GM10248 (cell line): ENCODE data around the gene UQCC5.

Source experiments
- CTCF ChIA-PET: fragments of 300-600 bp; sonication (Branson Sonifier 250); formaldehyde crosslinking; extraction: SDS; loops from one replicate; lab custom pipeline; 2021; ENCODE audit warnings: antibody characterized with exemption; lab: Yijun Ruan, JAX
- POLR2A ChIA-PET: fragments of 350-650 bp; sonication (Branson Sonifier 250); formaldehyde crosslinking; extraction: SDS; loops from one replicate; lab custom pipeline; 2020; ENCODE audit warnings: antibody characterized with exemption; lab: Yijun Ruan, JAX
- DNase-seq: peaks from one replicate; pipeline ENCODE4 v3.0.0; 2012; ENCODE audit errors: extremely low spot score
- TF ChIP-seq, protein P1 (sequence below): IDR thresholded peaks from 2 replicates; pipeline ENCODE4 v1.5.1; 2012; ENCODE audit warnings: mild to moderate bottlenecking, low read depth; ENCODE audit errors: extremely low read depth, missing control alignments, control extremely low read depth

The UQCC5 gene

DNA sequence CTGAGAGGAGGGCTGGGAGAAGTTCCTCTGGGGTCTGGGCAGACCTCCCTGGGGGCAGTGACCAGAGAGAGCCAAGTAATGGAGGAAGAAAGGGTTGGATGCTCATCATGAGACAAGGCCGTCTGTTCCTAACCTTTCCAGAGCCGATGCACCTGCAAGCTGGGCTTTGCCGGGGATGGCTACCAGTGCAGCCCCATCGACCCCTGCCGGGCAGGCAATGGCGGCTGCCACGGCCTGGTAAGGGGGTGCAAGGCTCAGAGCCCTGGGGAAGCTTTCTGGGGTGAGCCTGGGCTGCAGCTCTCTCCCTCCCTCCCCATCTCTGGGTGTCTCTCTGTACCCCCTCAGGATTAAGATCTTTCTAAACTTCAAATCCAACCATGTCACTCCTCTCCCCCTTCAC lies 24.9 kb upstream of the UQCC5 start:
- DNase-seq: no peak
- ChIA-PET POLR2A (no interaction called here), CTCF (interaction anchor here (1.6 kb wide), 1 partner anchor 10 kb away, joined by 3 read pairs; no protein-coding TSS in a partner anchor)
- TF ChIP-seq, protein P1, sequence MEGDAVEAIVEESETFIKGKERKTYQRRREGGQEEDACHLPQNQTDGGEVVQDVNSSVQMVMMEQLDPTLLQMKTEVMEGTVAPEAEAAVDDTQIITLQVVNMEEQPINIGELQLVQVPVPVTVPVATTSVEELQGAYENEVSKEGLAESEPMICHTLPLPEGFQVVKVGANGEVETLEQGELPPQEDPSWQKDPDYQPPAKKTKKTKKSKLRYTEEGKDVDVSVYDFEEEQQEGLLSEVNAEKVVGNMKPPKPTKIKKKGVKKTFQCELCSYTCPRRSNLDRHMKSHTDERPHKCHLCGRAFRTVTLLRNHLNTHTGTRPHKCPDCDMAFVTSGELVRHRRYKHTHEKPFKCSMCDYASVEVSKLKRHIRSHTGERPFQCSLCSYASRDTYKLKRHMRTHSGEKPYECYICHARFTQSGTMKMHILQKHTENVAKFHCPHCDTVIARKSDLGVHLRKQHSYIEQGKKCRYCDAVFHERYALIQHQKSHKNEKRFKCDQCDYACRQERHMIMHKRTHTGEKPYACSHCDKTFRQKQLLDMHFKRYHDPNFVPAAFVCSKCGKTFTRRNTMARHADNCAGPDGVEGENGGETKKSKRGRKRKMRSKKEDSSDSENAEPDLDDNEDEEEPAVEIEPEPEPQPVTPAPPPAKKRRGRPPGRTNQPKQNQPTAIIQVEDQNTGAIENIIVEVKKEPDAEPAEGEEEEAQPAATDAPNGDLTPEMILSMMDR: no peak

DNA sequence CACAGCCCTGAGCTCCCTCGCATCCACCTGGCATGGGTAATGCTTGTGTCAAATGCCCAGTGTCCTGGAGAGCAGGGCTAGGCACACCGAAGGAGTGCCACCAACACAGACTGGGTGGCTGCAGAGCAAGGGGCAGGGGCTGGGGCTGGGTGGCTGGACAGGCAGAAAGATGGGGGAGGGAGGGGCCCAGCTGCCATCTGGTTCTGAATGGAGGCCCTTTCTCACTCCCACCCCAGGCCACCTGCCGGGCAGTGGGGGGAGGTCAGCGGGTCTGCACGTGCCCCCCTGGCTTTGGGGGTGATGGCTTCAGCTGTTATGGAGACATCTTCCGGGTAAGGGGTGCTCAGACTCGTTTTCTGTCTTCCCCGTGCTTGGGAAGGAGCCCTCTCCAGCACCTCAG lies 24.3 kb upstream of the UQCC5 start:
- CTCF ChIA-PET: interaction anchor here (1.6 kb wide), 1 partner anchor 9 kb away, joined by 3 read pairs; no protein-coding TSS in a partner anchor
- TF ChIP-seq, protein P1: no peak
- POLR2A ChIA-PET: no interaction called here
- DNase-seq: no peak

DNA sequence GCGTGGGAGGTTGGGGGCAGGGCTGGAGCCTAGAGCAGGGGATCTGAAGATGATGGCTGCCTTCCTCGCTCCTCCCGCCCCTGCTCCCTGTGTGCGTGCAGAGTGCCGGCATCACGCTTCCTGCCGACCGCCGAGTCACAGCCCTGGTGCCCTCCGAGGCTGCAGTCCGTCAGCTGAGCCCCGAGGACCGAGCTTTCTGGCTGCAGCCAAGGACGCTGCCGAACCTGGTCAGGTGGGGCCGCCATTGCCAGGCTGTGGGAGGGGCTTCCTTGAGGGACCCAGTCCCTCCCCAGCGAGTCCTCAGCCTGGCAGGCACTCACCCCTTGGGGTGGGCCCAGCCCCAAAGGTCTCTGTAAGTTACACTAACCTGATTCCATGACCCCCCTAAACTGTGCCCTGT lies 23.7 kb upstream of the UQCC5 start:
- TF ChIP-seq, protein P1: no peak
- ChIA-PET CTCF (interaction anchor here (0.7 to 1.6 kb wide), 2 partner anchors 9 to 40 kb away, joined by 3 read pairs; no protein-coding TSS in a partner anchor), POLR2A (no interaction called here)
- no peak for DNase-seq

DNA sequence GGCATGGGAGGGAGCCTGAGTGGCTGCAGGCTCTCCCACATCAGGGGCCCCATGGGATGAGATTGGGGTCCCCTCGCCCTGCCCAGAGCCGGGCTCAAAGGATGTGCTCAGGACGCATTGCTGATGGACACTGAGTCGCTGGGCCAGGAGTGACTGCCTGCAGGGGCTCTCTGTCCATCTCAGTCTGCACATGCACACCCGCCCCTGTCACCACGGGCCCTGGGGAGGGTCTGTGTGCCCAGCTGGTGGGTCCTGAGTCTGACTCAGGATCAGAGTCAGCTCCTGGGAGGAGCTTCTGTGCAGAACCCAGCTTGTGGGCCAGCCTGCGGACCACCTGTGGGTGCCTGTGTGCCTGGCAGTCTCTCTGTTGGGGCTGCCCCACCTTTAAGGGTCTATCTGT lies 23.1 kb upstream of the UQCC5 start:
- TF ChIP-seq, protein P1: no peak
- ChIA-PET POLR2A (no interaction called here), CTCF (interaction anchor here (0.7 kb wide), 1 partner anchor 41 kb away, joined by 3 read pairs; no protein-coding TSS in a partner anchor)
- no peak for DNase-seq

DNA sequence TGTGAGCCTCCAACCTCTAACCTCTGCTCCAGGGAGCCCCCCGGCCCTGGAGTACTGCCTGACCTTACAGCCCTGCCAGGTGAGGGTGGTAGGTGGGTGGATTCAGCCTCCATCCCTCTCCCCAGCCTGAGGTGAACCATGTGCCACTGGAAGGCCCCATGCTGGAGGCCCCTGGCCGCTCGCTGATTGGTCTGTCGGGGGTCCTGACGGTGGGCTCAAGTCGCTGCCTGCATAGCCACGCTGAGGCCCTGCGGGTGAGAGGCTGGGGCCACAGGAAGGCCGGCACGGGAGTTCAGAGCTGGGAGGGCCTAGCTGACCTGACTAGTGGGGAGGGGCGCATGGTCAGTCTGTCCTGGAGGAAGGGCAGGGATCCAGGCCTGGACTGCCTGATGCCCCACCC lies 21.8 kb upstream of the UQCC5 start:
- ChIA-PET CTCF (no interaction called here), POLR2A (no interaction called here)
- TF ChIP-seq, protein P1: no peak
- DNase-seq: no peak

DNA sequence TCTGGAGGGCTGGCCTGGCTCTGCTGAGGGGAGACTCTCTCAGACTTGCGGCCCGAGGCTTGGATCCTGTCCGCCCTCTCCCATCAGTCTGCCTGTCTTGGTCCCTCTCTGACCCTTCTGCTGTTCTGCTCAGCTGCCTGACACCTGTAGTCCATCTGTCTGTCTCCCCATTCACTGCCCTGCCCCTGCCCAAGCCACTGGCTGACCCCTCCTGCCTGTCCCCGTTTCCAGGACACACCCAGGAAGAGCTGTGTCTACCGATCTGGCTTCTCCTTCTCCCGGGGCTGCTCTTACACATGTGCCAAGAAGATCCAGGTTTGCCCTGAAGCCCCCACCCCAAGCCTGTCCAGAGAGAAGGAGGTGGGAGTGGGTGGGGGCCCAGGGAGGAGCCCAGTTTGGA lies 21.2 kb upstream of the UQCC5 start:
- POLR2A ChIA-PET: no interaction called here
- TF ChIP-seq, protein P1: no peak
- DNase-seq: no peak
- CTCF ChIA-PET: no interaction called here
